Panc1 (cell line): ENCODE measurements around the gene MCM5.

Experiments used
- CTCF ChIP-seq: fragments of 450-650 bp; IDR thresholded peaks from 2 replicates; pipeline ENCODE4 v1.5.1; 2017; ENCODE audit warnings: mild to moderate bottlenecking
- POLR2AphosphoS5 ChIP-seq: IDR thresholded peaks from 2 replicates; pipeline ENCODE4 v1.6.1; 2012; ENCODE audit warnings: mild to moderate bottlenecking, low read depth, low read length, moderate library complexity
- SIN3A ChIP-seq: IDR thresholded peaks from 2 replicates; pipeline ENCODE4 v1.6.1; 2012; ENCODE audit warnings: low read depth, mild to moderate bottlenecking, low read length, moderate library complexity, borderline replicate concordance; ENCODE audit not compliant: insufficient read depth
- TCF7L2 ChIP-seq: IDR thresholded peaks from 2 replicates; pipeline ENCODE4 v1.6.1; 2011; ENCODE audit warnings: mild to moderate bottlenecking, low read depth, low read length, inconsistent platforms
- TF ChIP-seq, protein P1 (sequence below), 2 experiments: IDR thresholded peaks; 2 replicates each; pipeline ENCODE4 v1.6.1; 2011 to 2012; ENCODE audit warnings: low read depth in 2 of 2, control low read depth in 1 of 2, low read length in 1 of 2, mild to moderate bottlenecking in 1 of 2, moderate library complexity in 1 of 2; ENCODE audit not compliant: insufficient read depth in 1 of 2

DNA sequence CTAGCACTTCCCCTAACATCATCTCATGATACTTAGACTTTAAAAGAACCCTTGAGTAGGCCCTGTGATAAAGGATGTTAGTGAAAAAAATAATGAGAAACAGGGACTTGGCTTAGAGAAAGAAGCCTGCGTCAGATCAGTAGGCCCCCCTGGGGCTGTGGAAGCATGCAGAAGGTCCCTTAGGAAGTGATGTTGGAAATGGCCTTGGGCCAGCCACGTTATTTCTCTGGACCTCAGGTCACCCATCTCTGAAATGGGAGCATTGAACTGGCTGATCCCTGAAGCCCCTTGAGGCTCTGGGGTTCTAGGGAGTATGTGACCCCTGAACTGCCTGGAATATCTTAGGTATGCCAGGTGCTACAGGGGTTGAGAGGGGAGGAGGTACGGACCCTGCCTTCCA is 40.2 kb downstream of the MCM5 start:
- TF ChIP-seq CTCF (no peak), POLR2AphosphoS5 (no peak), TCF7L2 (no peak), SIN3A (no peak)
- TF ChIP-seq, protein P1, sequence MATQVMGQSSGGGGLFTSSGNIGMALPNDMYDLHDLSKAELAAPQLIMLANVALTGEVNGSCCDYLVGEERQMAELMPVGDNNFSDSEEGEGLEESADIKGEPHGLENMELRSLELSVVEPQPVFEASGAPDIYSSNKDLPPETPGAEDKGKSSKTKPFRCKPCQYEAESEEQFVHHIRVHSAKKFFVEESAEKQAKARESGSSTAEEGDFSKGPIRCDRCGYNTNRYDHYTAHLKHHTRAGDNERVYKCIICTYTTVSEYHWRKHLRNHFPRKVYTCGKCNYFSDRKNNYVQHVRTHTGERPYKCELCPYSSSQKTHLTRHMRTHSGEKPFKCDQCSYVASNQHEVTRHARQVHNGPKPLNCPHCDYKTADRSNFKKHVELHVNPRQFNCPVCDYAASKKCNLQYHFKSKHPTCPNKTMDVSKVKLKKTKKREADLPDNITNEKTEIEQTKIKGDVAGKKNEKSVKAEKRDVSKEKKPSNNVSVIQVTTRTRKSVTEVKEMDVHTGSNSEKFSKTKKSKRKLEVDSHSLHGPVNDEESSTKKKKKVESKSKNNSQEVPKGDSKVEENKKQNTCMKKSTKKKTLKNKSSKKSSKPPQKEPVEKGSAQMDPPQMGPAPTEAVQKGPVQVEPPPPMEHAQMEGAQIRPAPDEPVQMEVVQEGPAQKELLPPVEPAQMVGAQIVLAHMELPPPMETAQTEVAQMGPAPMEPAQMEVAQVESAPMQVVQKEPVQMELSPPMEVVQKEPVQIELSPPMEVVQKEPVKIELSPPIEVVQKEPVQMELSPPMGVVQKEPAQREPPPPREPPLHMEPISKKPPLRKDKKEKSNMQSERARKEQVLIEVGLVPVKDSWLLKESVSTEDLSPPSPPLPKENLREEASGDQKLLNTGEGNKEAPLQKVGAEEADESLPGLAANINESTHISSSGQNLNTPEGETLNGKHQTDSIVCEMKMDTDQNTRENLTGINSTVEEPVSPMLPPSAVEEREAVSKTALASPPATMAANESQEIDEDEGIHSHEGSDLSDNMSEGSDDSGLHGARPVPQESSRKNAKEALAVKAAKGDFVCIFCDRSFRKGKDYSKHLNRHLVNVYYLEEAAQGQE (IDR thresholded peaks at IDR 0.05; ENCODE audit: insufficient read depth in 1 of 2, low read depth in 2 of 2, low read length in 1 of 2), result no peak
